Loucy (cell line): ENCODE results near the gene SLC9A1.

Source experiments
- H2AFZ ChIP-seq: fragments of 200-600 bp; sonication (generic); 2 replicates; pipeline ENCODE4 v1.6.0; 2016; ENCODE audit warnings: antibody characterized with exemption, mild to moderate bottlenecking, low read length, moderate library complexity
- H3F3A ChIP-seq: fragments of 200-600 bp; 2 replicates; pipeline ENCODE4 v1.6.0; 2016; ENCODE audit warnings: antibody characterized with exemption, low read depth, mild to moderate bottlenecking
- H3K27me3 ChIP-seq: fragments of 200-600 bp; sonication (generic); 2 replicates; pipeline ENCODE4 v1.6.1; 2014; ENCODE audit warnings: low read length, mild to moderate bottlenecking; ENCODE audit not compliant: insufficient read depth, poor library complexity, severe bottlenecking
- H3K36me3 ChIP-seq: fragments of 200-600 bp; sonication (generic); 2 replicates; pipeline ENCODE4 v1.6.1; 2016; ENCODE audit warnings: low read length; ENCODE audit not compliant: insufficient read depth
- H3K4me1 ChIP-seq: fragments of 200-600 bp; sonication (generic); 2 replicates; pipeline ENCODE4 v1.5.1; 2014; ENCODE audit warnings: low read length, mild to moderate bottlenecking; ENCODE audit not compliant: insufficient read depth, poor library complexity, severe bottlenecking
- H3K4me2 ChIP-seq: fragments of 200-600 bp; sonication (generic); 2 replicates; pipeline ENCODE4 v1.6.0; 2014; ENCODE audit warnings: antibody characterized with exemption, low read length, low read depth, mild to moderate bottlenecking; ENCODE audit not compliant: poor library complexity, severe bottlenecking
- H3K4me3 ChIP-seq: fragments of 200-600 bp; sonication (generic); 2 replicates; pipeline ENCODE4 v1.5.1; 2014; ENCODE audit warnings: low read length, mild to moderate bottlenecking, mixed read lengths; ENCODE audit not compliant: poor library complexity, severe bottlenecking
- H3K79me2 ChIP-seq: fragments of 200-600 bp; sonication (generic); 2 replicates; pipeline ENCODE4 v1.6.1; 2014; ENCODE audit warnings: low read length; ENCODE audit not compliant: insufficient read depth
- H3K9ac ChIP-seq: fragments of 200-600 bp; sonication (generic); 2 replicates; pipeline ENCODE4 v1.6.0; 2014; ENCODE audit warnings: mild to moderate bottlenecking, low read depth, low read length, moderate library complexity; ENCODE audit not compliant: poor library complexity, severe bottlenecking
- H3K9me2 ChIP-seq: fragments of 200-600 bp; sonication (generic); replicated peaks from 2 replicates; pipeline ENCODE4 v1.6.1; 2016; ENCODE audit warnings: low read depth, low read length, mixed read lengths
- H3K9me3 ChIP-seq: fragments of 200-600 bp; sonication (generic); 2 replicates; pipeline ENCODE4 v1.6.1; 2014; ENCODE audit warnings: mild to moderate bottlenecking, antibody characterized with exemption, low read length, low read depth; ENCODE audit not compliant: insufficient read depth
- H4K20me1 ChIP-seq: fragments of 200-600 bp; sonication (generic); 2 replicates; pipeline ENCODE4 v1.6.0; 2014; ENCODE audit warnings: antibody characterized with exemption, low read length, mild to moderate bottlenecking; ENCODE audit not compliant: insufficient read depth, poor library complexity, severe bottlenecking
- CTCF ChIP-seq: fragments of 200-600 bp; sonication (generic); conservative IDR thresholded peaks from 2 replicates; pipeline ENCODE4 v1.5.1; 2014; ENCODE audit warnings: mild to moderate bottlenecking, antibody characterized with exemption, low read length
- EZH2phosphoT487 ChIP-seq: fragments of 200-600 bp; IDR thresholded peaks from 2 replicates; pipeline ENCODE4 v1.6.1; 2018; ENCODE audit warnings: antibody characterized with exemption, mild to moderate bottlenecking, moderate library complexity, borderline replicate concordance

SLC9A1 gene

GRCh38 chr1:27166929-27167328 is 12.0 kb upstream of the SLC9A1 start:
- no peak overlapping the region for H3K4me2 ChIP-seq
- no peaks in the 10 kb centered on the region for H3K27me3 ChIP-seq
- H2AFZ ChIP-seq, result no peak overlapping the region
- no peak overlapping the region for H3K9ac ChIP-seq
- H3K4me3 ChIP-seq, result no peak overlapping the region
- H4K20me1 ChIP-seq, result no peaks in the 10 kb centered on the region
- H3F3A ChIP-seq, result no peaks in the 10 kb centered on the region
- H3K9me2 ChIP-seq, result no peaks in the 10 kb centered on the region
- TF ChIP-seq EZH2phosphoT487 (no peak), CTCF (no peak)
- no peaks in the 10 kb centered on the region for H3K9me3 ChIP-seq
- H3K79me2 ChIP-seq, result no peaks in the 10 kb centered on the region
- no peaks in the 10 kb centered on the region for H3K36me3 ChIP-seq
- H3K4me1 ChIP-seq, result no peaks in the 10 kb centered on the region

GRCh38 chr1:27166351-27166802 is 11.5 kb upstream of the SLC9A1 start:
- no peaks in the 10 kb centered on the region for H3F3A ChIP-seq
- no peaks in the 10 kb centered on the region for H3K79me2 ChIP-seq
- no peak overlapping the region for H2AFZ ChIP-seq
- TF ChIP-seq EZH2phosphoT487 (no peak), CTCF (no peak)
- H3K4me1 ChIP-seq, result no peaks in the 10 kb centered on the region
- H3K4me2 ChIP-seq, result no peak overlapping the region
- H3K9ac ChIP-seq, result no peak overlapping the region
- no peaks in the 10 kb centered on the region for H3K27me3 ChIP-seq
- H3K36me3 ChIP-seq, result no peaks in the 10 kb centered on the region
- H3K9me2 ChIP-seq, result no peaks in the 10 kb centered on the region
- H3K4me3 ChIP-seq, result no peak overlapping the region
- no peaks in the 10 kb centered on the region for H4K20me1 ChIP-seq
- no peaks in the 10 kb centered on the region for H3K9me3 ChIP-seq

- Histone ChIP-seq H3K4me1 (no peaks in the 10 kb centered on the region), H4K20me1 (no peaks in the 10 kb centered on the region), H3K4me2 (no peak overlapping the region), H3F3A (no peaks in the 10 kb centered on the region), H3K36me3 (no peaks in the 10 kb centered on the region), H3K9ac (no peak overlapping the region), H2AFZ (no peak overlapping the region), H3K9me3 (no peaks in the 10 kb centered on the region), H3K9me2 (no peaks in the 10 kb centered on the region), H3K4me3 (no peak overlapping the region), H3K27me3 (no peaks in the 10 kb centered on the region), H3K79me2 (no peaks in the 10 kb centered on the region)
- TF ChIP-seq EZH2phosphoT487, result no peak
- TF ChIP-seq CTCF, result no peak
Observed at GRCh38 chr1:27163093-27163492, 8.2 kb upstream of the SLC9A1 start.
